ENCODE measurements around the gene TSEN15. TPM values are rescaled to one million over a fixed set of nuclear protein-coding genes. Genes with fewer than 3 reads are reported as not detected.
A peak's percentile ranks its signal among the peaks of the same experiment; 100 is the strongest.

Gene TSEN15
- total RNA-seq, 1 donor from 2014 or later = 32.9 TPM

DNA sequence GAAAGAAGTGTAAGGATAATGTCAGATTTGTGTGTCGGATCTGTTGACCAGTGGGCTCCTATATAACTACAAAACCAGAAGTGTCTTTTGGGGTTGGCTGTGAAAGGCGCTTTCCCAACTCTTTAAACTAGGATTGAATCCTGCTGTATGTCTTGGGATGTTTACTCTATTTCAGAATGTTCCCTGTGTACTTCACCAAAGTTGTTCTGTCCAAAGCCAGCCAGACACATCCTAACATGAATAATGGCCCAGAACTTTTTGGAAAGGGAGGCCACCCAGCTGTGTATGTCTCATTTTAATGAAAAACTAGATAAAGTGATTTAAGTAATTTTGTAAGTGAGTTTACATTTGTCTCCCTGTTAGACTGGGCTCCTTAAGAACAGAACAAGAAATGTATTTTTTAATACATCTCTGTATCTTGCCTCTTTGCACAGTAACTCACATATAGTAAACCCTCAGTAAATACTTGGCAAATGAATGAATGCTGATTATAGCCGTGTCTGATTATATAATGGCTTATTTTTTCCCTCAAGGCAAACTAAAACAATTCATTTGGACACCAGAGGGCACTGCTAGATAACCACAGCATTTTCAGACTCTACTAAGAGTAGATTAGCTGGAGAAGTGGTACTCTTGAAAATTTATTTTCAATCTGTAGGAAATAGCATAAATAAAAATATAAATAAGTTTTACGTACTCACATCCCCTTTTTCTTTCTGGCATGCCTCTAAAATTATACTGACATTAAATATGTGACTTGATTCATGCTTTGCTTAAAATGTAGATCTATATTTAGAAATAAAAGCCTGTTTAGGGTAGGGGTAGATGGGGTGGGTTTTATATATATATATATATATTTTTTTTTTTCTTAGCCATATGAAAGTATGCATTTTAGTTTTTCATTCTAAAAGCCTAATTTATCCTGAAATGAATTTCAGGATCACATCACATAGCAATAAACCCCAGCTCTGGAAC lies 23.8 kb downstream of the TSEN15 start:
- DNase-seq (ENCODE audit: low read depth) = peak; percentile 25
- no peak overlapping the region for H3K4me3 ChIP-seq (ENCODE audit: low read depth, low read length)
- TF ChIP-seq, protein P1, sequence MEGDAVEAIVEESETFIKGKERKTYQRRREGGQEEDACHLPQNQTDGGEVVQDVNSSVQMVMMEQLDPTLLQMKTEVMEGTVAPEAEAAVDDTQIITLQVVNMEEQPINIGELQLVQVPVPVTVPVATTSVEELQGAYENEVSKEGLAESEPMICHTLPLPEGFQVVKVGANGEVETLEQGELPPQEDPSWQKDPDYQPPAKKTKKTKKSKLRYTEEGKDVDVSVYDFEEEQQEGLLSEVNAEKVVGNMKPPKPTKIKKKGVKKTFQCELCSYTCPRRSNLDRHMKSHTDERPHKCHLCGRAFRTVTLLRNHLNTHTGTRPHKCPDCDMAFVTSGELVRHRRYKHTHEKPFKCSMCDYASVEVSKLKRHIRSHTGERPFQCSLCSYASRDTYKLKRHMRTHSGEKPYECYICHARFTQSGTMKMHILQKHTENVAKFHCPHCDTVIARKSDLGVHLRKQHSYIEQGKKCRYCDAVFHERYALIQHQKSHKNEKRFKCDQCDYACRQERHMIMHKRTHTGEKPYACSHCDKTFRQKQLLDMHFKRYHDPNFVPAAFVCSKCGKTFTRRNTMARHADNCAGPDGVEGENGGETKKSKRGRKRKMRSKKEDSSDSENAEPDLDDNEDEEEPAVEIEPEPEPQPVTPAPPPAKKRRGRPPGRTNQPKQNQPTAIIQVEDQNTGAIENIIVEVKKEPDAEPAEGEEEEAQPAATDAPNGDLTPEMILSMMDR (conservative IDR thresholded peaks at IDR 0.05; ENCODE audit: low read depth, low read length) = peak; percentile 76

DNA sequence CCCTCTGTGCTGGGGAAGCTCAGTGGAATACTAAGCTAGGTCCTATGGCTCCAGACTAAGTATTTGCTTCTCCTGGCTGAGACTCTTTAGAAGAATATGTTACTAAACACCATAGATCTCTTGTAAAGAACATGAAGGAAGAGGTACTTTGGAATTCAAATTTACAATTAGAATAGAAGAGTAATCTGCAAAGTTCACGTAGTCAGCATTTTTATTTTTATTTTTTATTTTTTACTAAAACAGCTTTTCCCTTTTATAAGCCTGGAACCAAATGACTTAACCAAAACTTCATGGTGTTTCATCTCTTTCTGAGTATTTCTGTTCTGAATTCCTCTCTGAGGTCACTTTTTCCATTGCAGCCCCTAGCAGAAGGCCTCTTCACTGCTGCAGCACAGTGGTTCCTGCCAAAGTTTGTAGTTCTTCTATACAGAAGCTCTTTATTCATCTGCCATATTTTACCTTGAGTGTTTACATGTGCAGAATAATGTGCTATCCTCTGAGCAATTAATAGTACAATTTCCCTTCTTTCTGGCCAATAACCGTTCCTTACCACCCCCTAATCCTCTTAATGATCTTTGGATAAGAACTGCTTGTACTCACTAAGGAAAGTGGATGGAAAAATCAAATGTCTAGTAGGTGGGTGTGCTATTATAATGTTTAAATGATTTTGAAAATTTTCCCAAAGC lies 27.2 kb downstream of the TSEN15 start:
- DNase-seq (ENCODE audit: low read depth) = no peak
- TF ChIP-seq, protein P1 (conservative IDR thresholded peaks at IDR 0.05; ENCODE audit: low read depth, low read length) = no peak
- H3K4me3 ChIP-seq (ENCODE audit: low read depth, low read length) = no peak overlapping the region

DNA sequence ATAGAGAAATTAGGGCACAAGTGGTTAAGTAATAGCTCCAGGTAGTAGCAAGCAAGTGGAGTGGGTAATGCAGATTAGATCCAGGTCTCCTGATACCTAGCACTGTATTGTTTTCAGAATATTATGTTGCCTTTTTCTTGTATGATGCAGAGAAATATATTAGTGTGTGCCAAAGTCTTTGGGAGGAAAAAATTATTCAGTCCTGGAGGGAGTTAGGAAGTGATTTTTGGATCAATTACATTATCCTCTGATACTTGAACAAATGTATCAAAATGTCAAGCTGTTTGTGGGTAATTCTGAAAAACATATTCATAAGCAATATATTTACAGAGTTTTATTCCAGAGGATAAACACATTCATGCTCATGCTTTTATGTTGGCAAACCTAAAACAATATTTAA lies 28.8 kb downstream of the TSEN15 start:
- no peak for DNase-seq (ENCODE audit: low read depth)
- TF ChIP-seq, protein P1 (conservative IDR thresholded peaks at IDR 0.05; ENCODE audit: low read depth, low read length) = no peak

DNA sequence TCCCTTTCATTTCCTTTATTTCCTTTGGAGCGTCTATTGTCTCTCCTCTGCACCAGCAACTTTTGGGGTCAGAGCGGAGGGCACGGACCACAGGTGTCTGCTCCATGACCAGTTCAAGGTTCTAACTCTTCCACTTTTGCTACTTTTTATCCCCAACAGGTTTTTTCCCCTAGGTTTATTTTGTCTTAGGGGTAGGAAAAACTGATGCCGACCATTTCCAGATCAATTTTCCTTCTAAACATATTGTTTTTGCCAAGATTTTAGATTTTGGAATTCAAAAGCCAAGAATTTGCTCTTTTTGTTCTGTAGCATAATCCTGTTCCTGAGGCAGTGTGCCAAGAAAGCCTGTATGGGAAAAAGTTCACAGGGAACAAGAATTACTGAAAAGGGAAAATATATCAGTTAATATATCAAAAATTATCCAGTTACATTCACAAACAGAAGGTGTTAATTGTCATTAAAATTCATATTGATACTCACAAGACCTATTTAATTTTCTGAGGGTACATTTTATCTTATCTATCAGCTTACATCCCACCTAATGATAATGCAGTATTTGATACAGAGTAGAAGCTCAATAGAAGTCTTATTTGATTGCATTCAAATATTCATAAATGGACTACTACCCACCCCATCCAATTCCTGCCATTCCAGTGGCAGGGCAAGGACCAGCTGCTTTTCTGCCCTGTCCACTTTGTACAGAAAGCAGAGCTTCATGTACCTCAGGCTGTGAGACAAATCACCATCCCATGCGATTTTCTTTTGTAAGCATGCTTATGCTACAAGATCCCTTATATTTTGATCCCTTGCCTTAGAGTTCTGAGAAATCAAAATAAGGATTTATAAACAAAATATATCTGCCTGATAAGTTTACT lies 31.2 kb downstream of the TSEN15 start:
- TF ChIP-seq, protein P1 (conservative IDR thresholded peaks at IDR 0.05; ENCODE audit: low read depth, low read length) = no peak
- H3K4me3 ChIP-seq (ENCODE audit: low read depth, low read length) = no peak overlapping the region
- DNase-seq (ENCODE audit: low read depth) = no peak

More for the DNA sequence above, 28.8 kb downstream of the TSEN15 start:
- H3K4me3 ChIP-seq (ENCODE audit: low read depth, low read length) = no peak overlapping the region

DNA sequence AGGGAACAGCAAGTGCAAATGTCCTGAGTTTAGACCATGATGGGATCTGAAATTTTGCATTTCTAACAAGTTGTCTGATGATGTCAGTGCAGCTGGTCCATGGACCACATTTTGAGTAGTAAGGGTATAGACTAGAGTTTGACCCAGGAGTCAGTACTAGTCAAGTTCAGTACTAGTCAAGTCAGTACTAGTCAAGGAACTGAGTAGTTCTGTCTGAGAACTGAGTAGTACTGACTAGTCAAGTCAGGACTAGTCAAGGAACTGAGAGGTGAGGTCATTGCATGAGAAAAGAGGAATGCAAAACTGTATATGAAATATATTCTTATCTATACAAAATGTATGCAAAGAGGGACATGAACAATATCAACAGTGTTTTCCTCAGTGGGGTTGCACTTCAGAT lies 34.1 kb downstream of the TSEN15 start:
- H3K4me3 ChIP-seq (ENCODE audit: low read depth, low read length) = no peak overlapping the region
- TF ChIP-seq, protein P1 (conservative IDR thresholded peaks at IDR 0.05; ENCODE audit: low read depth, low read length) = no peak
- no peak for DNase-seq (ENCODE audit: low read depth)

DNA sequence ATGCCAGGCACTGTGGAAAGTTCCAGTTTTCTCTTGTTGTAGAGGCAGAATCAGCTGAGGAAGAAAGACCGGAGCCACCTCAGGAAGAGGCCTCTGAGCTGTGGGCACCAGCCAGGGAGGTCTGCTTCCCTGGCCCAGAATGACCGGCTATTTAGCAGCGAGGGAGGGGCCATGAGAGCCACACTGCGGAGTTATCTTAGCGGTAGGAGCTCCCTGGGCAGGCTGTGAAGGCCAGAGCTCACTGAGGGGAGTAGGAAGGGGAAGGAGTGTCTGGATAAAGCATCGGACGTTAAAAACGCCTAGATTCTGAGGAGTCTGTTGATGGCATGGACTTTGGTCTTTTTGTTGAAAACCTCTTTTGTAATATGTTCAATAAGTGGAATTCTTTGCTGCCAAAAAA lies 36.5 kb downstream of the TSEN15 start:
- no peak for DNase-seq (ENCODE audit: low read depth)
- TF ChIP-seq, protein P1 (conservative IDR thresholded peaks at IDR 0.05; ENCODE audit: low read depth, low read length) = no peak
- H3K4me3 ChIP-seq (ENCODE audit: low read depth, low read length) = no peak overlapping the region
